ENCODE data around the gene FGD5.

FGD5 gene

GRCh38 chr3:14857506-14857905 lies 38.7 kb downstream of the FGD5 start:
- DNase-seq (ENCODE audit: extremely low spot score) = no peak
- no peak for TF ChIP-seq CTCF (IDR thresholded peaks at IDR 0.05; ENCODE audit: control extremely low read depth, extremely low read depth, low read depth, missing control alignments)
- CTCF ChIA-PET = interaction anchor here (0.8 to 2.1 kb wide), 4 partner anchors 59 to 77 kb away, joined by 3 to 8 read pairs (median 3); no protein-coding TSS in a partner anchor
- POLR2A ChIA-PET = no interaction called here

DNA sequence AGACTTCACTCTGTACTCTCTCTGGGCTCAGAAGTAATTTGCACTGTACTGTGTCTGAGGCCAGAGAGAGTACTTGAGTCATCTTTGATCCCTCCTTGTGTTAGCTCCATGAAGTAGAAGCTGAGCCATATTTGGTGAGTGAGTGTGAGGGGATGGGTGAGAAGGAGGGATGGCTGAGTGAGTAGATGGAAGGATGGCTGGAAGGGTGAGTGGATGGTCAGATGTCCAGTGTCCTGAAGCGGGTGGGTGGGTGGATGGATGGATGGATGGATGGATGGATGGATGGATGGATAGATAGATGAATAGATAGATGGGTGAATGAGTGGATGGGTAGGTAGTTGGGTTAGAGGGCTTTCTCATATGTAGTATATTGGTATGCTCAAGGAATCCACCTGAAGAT lies 39.3 kb downstream of the FGD5 start:
- no peak for TF ChIP-seq CTCF (IDR thresholded peaks at IDR 0.05; ENCODE audit: control extremely low read depth, extremely low read depth, low read depth, missing control alignments)
- POLR2A ChIA-PET = no interaction called here
- CTCF ChIA-PET = interaction anchor here (0.8 to 2.1 kb wide), 2 partner anchors 63 to 67 kb away, joined by 3 to 8 read pairs; no protein-coding TSS in a partner anchor
- DNase-seq (ENCODE audit: extremely low spot score) = no peak

DNA sequence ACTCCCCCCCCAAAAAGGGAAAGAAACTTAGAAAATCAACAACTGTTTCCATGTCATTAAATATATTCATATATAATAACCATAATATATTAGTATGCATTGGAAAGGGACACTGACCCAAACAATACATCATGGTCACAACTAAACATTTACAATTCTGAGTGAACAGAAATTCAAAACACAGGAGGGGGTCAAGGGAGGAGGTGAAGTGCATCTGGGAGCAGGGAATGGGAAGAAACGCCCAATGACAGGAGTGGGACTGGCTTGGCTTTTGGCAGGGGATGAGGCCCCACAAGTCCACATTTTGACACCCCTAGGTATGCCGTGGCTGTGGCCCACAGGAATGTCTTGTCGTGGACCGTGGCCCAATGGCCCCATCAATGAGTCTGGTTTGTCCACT lies 41.1 kb downstream of the FGD5 start:
- CTCF ChIA-PET = no interaction called here
- no peak for DNase-seq (ENCODE audit: extremely low spot score)

DNA sequence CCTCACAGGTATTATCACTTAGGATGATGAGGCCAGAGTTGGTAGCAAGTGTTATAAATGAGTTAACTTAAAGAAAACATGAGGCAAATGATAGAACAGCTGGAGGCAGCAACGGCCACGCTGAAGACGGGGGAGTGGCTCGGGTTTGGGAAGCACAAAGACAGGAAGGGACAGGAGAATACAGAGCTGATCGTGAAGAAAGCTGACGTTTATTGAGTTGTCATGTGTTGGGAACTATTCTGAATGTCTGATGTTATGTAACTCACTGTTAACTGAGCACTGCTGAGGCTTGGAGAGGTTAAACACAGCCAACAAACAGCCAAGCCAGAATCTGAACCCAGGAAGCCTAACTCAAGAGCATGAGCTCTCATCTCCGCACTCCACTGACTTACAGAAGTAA lies 42.3 kb downstream of the FGD5 start:
- TF ChIP-seq CTCF (IDR thresholded peaks at IDR 0.05; ENCODE audit: control extremely low read depth, extremely low read depth, low read depth, missing control alignments) = no peak
- ChIA-PET CTCF (interaction anchor here (0.9 to 2.6 kb wide), 3 partner anchors 35 to 86 kb away, joined by 3 to 10 read pairs (median 3); no protein-coding TSS in a partner anchor), POLR2A (no interaction called here)
- DNase-seq (ENCODE audit: extremely low spot score) = no peak

More for the DNA sequence above, 41.1 kb downstream of the FGD5 start:
- POLR2A ChIA-PET = no interaction called here
- TF ChIP-seq CTCF (IDR thresholded peaks at IDR 0.05; ENCODE audit: control extremely low read depth, extremely low read depth, low read depth, missing control alignments) = no peak

GRCh38 chr3:14861446-14862302 lies 42.9 kb downstream of the FGD5 start:
- ChIA-PET POLR2A (no interaction called here), CTCF (interaction anchor here (0.9 to 2.6 kb wide), 3 partner anchors 34 to 87 kb away, joined by 3 to 10 read pairs (median 3); no protein-coding TSS in a partner anchor)
- no peak for TF ChIP-seq CTCF (IDR thresholded peaks at IDR 0.05; ENCODE audit: control extremely low read depth, extremely low read depth, low read depth, missing control alignments)
- no peak for DNase-seq (ENCODE audit: extremely low spot score)

- ChIA-PET CTCF (interaction anchor here (1.6 to 2.6 kb wide), 2 partner anchors 59 to 88 kb away, joined by 3 to 10 read pairs; no protein-coding TSS in a partner anchor), POLR2A (no interaction called here)
- DNase-seq (ENCODE audit: extremely low spot score) = no peak
- TF ChIP-seq CTCF (IDR thresholded peaks at IDR 0.05; ENCODE audit: control extremely low read depth, extremely low read depth, low read depth, missing control alignments) = no peak
Measured at GRCh38 chr3:14862303-14862660, 43.5 kb downstream of the FGD5 start.
